GM06990 (cell line): ENCODE results near the gene SLC25A22.
A peak's percentile ranks its signal among the peaks of the same experiment; 100 is the strongest.

ENCODE experiments used
- DNase-seq: peaks from one replicate; pipeline ENCODE4 v3.0.0-alpha.2; 2011; ENCODE audit not compliant: insufficient read length; ENCODE audit errors: extremely low read depth
- H3K27me3 ChIP-seq: replicated peaks from 2 replicates; pipeline ENCODE4 v1.6.0; 2011; ENCODE audit warnings: low read length; ENCODE audit not compliant: control insufficient read depth, insufficient read depth
- H3K36me3 ChIP-seq: 2 replicates; pipeline ENCODE4 v1.5.1; 2011; ENCODE audit warnings: low read length; ENCODE audit not compliant: control insufficient read depth, insufficient read depth
- H3K4me3 ChIP-seq: replicated peaks from 2 replicates; pipeline ENCODE4 v1.5.1; 2011; ENCODE audit warnings: low read depth, mild to moderate bottlenecking, control low read depth, low read length
- CTCF ChIP-seq: IDR thresholded peaks from 2 replicates; pipeline ENCODE4 v1.5.1; 2011; ENCODE audit warnings: low read length, control low read depth, mild to moderate bottlenecking, inconsistent platforms; ENCODE audit not compliant: insufficient read depth, poor library complexity, severe bottlenecking

SLC25A22 gene

GRCh38 chr11:843818-844692 is 46.0 kb upstream of the SLC25A22 start:
- TF ChIP-seq CTCF: no peak
- peak overlapping the region; percentile 97 for H3K4me3 ChIP-seq
- DNase-seq: no peak
- H3K36me3 ChIP-seq: peaks cover 9% of the 10 kb centered on the region
- H3K27me3 ChIP-seq: no peaks in the 10 kb centered on the region

DNA sequence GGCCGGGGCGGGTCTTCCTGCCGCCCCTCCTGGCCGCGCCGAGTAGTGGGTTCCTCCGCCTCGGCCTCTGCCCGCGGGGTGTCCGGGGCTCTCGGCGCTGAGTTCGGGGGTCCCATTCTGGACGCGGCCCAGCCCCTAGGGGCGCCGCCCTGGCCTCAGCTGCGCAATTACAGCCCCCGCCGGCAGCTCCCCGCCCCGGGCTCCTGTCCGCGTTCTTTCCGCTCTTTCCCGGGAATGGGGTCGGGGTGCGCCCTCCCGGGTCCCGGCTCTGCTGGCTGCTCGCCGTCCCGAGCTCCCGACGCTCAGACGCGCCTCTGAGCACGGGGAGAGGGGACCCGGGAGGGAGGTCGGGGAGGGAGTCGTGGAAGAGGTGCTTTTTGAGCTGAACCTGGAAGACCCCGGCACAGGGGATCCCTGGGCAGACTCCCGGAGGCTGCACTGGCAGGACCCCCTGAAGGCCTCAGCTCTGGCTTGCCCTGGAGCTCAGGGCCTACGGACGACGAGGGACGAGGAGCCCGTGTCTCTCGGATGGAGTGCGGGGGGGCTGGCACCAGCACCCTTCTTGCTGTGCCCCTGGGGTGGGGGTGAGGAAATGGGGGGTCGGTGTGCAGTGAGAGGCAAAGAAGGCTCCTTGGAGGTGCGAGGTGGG is 45.1 kb upstream of the SLC25A22 start:
- Histone ChIP-seq H3K27me3 (no peaks in the 10 kb centered on the region), H3K4me3 (peak overlapping the region; percentile 97), H3K36me3 (peaks cover 16% of the 10 kb centered on the region)
- DNase-seq: no peak
- peak; percentile 15 for TF ChIP-seq CTCF

GRCh38 chr11:842370-843002 is 44.4 kb upstream of the SLC25A22 start, which contains the start of the genes POLR2L and TSPAN4:
Gene POLR2L, minus strand, starts transcription at chr11:842529. Its CDS starts 21 bp downstream, at chr11:842508.
Gene TSPAN4, plus strand, starts transcription at chr11:842852. Its CDS starts 7,453 bp downstream, at chr11:850305.
- DNase-seq: peak; percentile 93
- TF ChIP-seq CTCF: no peak
- H3K4me3 ChIP-seq: peak within 1 kb of the TSS; percentile 97
- H3K27me3 ChIP-seq: no peaks in the 10 kb centered on the region
- H3K36me3 ChIP-seq: peaks cover 19% of the 10 kb centered on the region

- Histone ChIP-seq H3K4me3 (peak overlapping the region; percentile 97), H3K36me3 (peaks cover 23% of the 10 kb centered on the region), H3K27me3 (no peaks in the 10 kb centered on the region)
- DNase-seq: no peak
- TF ChIP-seq CTCF: no peak
Measured at GRCh38 chr11:841981-842369, 43.9 kb upstream of the SLC25A22 start.

- Histone ChIP-seq H3K4me3 (no peak overlapping the region), H3K27me3 (no peaks in the 10 kb centered on the region), H3K36me3 (peaks cover 25% of the 10 kb centered on the region)
- peak; percentile 26 for TF ChIP-seq CTCF
- no peak for DNase-seq
Measured at GRCh38 chr11:839875-840617, 42.0 kb upstream of the SLC25A22 start.
